Activated effector memory CD4-positive, alpha-beta T cell treated with Interleukin-2 at 50 U/mL for 16 hours (primary cell): ENCODE measurements around the gene CTXN2.

Source experiments
- DNase-seq: peaks from one replicate; pipeline ENCODE4 v3.0.0-alpha.2; 2020

Gene CTXN2

DNA sequence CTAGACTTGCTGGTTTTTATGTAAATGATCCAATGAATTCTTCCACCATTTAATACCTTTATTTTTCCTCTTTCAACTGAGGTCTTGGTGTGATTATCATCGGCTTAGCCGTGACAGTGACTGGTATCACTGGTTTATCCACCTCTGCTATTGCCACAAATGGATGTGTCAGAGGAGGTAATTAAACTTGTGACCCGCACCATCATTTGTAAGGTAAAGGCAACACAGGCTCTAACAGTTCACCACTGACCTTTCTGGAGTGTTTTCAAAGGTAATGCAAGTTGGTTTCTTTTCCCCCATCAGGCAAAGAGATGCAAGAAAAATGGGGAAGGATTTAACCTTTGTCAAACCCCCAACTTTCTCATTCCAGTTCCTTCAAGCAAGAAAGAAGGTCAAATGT is 34.3 kb downstream of the CTXN2 start:
- no peak for DNase-seq

DNA sequence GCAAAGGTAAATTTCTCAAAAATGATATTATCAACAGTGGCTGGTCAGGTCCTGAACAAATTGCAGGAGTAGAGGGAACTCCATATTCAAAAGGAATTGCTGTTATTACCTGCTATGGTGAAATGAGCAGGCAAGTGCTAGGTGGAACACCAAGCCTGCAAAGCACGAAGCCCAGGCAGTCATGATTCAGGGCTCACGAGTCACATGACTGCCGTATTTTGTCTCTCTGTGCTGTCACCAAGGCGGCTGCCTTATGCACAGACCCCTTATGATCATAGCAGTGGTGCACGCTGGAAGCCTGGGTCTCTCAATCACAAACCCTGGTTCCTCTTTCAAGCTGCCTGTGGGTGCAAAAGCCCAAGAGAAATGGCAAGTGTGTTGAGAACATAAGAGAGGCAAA is 39.0 kb downstream of the CTXN2 start:
- no peak for DNase-seq

DNA sequence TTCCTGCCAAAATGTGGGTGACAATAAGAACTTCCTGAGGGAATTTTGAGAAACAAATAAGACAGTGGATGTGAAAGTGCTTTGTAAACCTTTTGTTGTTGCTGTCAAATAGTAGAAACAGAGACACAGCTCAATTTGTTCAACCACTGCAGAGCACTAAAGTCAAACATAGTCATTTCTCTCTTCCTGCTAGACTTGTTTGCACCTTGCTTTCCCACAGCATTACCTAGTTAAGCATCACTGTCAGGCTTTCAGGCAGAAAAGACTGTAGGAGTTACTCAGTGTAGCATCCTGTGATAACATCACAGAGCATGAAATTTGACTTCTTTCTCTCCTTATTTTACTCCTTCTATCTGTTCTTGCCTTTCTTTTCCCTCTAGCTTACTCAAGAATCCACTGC is 41.8 kb downstream of the CTXN2 start:
- no peak for DNase-seq

DNA sequence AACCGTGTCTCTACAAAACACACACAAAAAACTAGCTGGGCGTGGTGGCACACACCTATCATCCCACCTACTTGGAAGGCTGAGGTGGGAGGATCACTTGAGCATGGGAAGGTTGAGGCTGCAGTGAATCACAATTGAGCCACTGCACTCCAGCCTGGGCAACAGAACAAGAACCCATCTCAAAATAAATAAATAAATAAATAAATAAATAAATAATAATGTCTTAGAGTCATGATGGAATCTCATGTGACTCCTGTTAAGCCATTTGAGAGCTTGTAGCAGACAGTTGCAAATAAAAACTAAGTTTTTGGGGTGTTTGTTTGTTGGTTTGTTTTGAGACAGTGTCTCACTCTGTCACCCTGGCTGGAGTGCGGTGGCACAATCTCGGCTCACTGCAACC is 47.9 kb downstream of the CTXN2 start:
- DNase-seq: no peak

DNA sequence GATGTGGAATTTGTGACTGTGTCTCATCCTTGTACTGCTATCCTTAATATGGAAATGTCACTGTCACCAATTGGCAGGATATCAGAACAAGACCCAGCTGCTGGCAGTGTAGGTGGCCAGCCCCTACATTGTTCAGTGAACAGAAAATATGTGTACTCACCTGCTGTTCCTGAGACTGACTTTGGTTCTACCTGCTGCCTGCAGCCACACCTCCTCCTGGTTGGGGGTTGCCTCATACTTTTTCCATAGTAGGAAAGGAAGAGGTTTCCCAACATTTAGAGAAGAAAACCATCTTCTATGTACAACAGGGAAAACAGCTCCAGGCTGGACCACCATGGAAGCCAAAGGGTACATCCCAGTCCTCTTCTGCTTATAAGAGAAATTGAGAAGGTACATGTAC is 50.5 kb downstream of the CTXN2 start:
- DNase-seq: no peak

DNA sequence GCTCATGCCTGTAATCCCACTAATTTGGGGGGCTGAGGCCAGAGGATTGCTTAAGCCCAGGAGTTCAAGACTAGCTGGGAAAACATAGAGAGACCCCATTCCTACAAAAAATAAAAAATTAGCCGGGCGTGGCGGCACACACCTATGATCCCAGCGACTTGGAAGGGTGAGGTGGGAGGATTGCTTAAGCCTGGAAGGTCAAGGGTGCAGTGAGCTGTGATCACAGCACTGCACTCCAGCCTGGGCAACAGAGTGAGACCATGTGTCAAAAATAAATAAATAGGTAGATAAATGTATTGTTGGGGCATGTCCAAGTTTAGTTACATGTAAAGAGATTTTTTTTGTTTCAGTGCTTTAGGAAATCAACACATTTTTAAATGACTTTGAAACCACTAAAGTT is 51.1 kb downstream of the CTXN2 start:
- no peak for DNase-seq

DNA sequence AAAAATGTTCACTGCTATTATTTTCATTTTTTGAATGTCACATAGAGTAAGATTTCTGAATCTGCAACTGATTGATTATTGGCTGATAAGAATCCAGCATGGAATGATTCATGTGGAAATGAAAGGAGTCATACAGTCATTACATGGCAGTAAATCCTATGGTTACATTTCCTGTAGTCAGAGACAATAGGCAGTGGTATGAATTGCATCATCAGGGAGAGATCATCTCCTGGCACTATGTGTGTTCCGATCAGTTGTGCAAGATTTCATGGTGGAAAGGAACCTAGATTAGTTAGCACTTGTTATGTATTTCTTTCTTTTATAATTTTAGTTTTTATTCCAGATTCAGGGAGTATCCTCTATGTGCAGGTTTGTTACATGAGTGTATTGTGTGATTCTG is 53.5 kb downstream of the CTXN2 start:
- no peak for DNase-seq

DNA sequence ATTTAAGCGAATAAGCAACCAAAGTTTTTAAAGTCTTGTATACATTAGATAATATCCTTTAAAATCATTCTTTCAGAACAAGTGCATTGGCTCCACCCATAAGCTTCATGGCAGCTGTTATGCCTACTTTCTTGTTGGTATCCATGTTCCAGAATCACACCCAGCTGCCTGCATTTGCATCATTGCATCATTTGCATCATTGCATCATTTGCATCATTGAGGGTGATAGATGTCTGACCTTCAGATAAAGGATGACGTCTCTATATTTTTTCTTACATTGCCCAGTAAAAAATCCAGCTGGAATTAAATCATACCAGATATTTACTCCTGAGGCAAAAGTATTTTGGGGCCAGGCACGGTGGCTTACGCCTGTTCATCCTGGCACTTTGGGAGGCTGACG is 56.9 kb downstream of the CTXN2 start:
- no peak for DNase-seq

DNA sequence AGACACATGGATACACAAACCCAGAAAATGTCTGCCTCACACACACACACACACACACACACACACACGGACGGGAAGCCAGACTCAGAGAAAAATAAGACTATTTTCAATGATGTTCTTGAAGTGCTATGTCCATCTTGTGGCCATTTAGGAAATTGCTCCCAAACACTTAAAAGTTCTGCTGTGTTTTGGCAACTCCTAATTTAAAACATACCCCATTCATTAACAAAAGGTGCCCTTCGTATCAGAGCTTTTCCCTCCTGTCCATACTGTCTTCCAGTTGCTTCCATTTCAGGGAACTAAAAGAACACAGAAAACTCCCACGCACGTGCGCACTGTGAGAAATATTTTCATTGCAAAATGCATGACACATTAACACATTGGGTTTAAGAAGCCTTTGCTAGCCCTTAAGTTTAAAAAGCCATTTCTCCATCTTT is 59.2 kb downstream of the CTXN2 start:
- no peak for DNase-seq

DNA sequence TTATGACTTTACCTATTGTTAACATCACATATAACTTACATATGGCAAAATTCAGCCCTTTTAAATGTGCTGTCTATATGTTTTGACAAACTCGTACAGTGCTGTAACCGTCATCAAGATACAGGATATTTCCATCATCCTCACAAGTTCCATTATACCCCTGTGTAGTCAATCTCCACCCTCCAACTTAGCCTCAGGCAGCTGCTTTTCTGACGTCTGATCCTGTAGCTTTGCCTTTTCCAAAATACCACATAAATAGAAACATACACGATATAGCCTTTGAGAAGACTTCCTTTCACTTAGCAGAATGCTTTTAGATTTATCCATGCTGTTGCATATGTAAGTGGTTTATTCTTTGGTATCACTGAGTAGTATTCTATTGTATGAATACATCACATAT is 61.7 kb downstream of the CTXN2 start:
- no peak for DNase-seq
